ENCODE data around the gene MTUS2. TPM values are rescaled to one million over a fixed set of nuclear protein-coding genes. Genes with fewer than 3 reads are reported as not detected.
"Not testable (repeated sequence)": the region's sequence is repeated elsewhere in the genome, so short reads cannot be mapped to it uniquely, and the experiment has no call there.

MTUS2 gene
- total RNA-seq, 5 donors from 2014 or later (not counting 1 experiment from before 2014, with no cell fraction given), result 0.05 to 0.28 (median 0.12) TPM

- Histone ChIP-seq H3K27me3 (replicated peaks in 1 of 2; ENCODE audit: control insufficient read depth in 2 of 2, extremely low read depth in 1 of 2, insufficient read depth in 2 of 2, low read length in 1 of 2) (no peaks in the 10 kb centered on the region), H3K27ac (ENCODE audit: low read length) (no peak overlapping the region), H3K4me1 (ENCODE audit: control insufficient read depth in 1 of 2, extremely low read depth in 1 of 2, insufficient read depth in 2 of 2, low read length in 2 of 2) (no peaks in the 10 kb centered on the region), H3K36me3 (ENCODE audit: control insufficient read depth in 2 of 2, extremely low read depth in 1 of 2, insufficient read depth in 1 of 2, low read length in 1 of 2) (no peaks in the 10 kb centered on the region), H3K4me3 (ENCODE audit: control insufficient read depth in 1 of 2, extremely low read depth in 1 of 2, low read length in 1 of 2) (no peak overlapping the region), H3K9me3 (no peaks in the 10 kb centered on the region)
- DNase-seq (no peak), ATAC-seq (replicated peaks in 1 of 4) (no peak)
- Mint-ChIP-seq H3K36me3 (no peaks in the 10 kb centered on the region), H3K4me3 (no peak overlapping the region), H3K4me1 (no peaks in the 10 kb centered on the region), H3K27ac (no peak overlapping the region), H3K9me3 (peaks cover 16 to 19% (median 19%) of the 10 kb centered on the region in 3 donors), H3K27me3 (no peaks in the 10 kb centered on the region)
- no CpG with 5 or more reads among the region's 1 CpG for WGBS (ENCODE audit: insufficient coverage)
- ChIA-PET POLR2A (no interaction called here), CTCF (no interaction called here)
These were observed 372.9 kb downstream of the MTUS2 start for GRCh38 chr13:29193083-29193482.

DNA sequence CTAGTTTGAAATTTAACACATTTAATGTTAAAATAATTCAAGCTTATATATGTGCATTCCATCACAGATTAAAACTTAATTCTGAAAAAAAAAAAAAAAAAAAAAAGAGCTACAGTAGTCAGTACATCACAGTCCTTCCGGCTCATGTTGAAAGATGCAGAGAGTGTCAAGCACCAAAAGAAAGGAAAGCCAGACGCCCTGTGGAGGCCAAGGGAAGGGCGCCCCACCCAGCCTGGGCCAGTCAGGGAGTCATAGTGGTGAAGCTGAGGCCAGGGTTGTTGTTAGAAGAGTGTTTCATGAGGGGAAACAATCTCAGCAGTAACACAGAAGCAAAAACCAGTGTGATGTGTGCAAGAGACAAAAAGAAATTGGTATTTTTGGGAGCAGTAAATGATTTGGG lies 375.3 kb downstream of the MTUS2 start:
- ChIA-PET POLR2A (interaction anchor here in 1 of 2 donors (0.5 to 0.6 kb wide), 2 partner anchors 168 to 1662 kb away, joined by 3 to 6 read pairs; no protein-coding TSS in a partner anchor), CTCF (no interaction called here)
- H3K27ac Mint-ChIP-seq, result no peak overlapping the region
- H3K27ac ChIP-seq (ENCODE audit: low read length), result no peak overlapping the region
- H3K9me3 ChIP-seq, result no peaks in the 10 kb centered on the region
- 64% methylated on average over 3 of the region's 3 CpGs for WGBS (ENCODE audit: insufficient coverage)
- no peak for ATAC-seq (replicated peaks in 1 of 4)
- H3K4me3 ChIP-seq (ENCODE audit: control insufficient read depth in 1 of 2, extremely low read depth in 1 of 2, low read length in 1 of 2), result no peak overlapping the region
- H3K36me3 Mint-ChIP-seq, result no peaks in the 10 kb centered on the region
- DNase-seq, result no peak
- no peaks in the 10 kb centered on the region for H3K27me3 ChIP-seq (replicated peaks in 1 of 2; ENCODE audit: control insufficient read depth in 2 of 2, extremely low read depth in 1 of 2, insufficient read depth in 2 of 2, low read length in 1 of 2)
- no peak overlapping the region for H3K4me3 Mint-ChIP-seq
- H3K27me3 Mint-ChIP-seq, result no peaks in the 10 kb centered on the region
- no peaks in the 10 kb centered on the region for H3K4me1 Mint-ChIP-seq
- no peaks in the 10 kb centered on the region for H3K36me3 ChIP-seq (ENCODE audit: control insufficient read depth in 2 of 2, extremely low read depth in 1 of 2, insufficient read depth in 1 of 2, low read length in 1 of 2)
- no peaks in the 10 kb centered on the region for H3K4me1 ChIP-seq (ENCODE audit: control insufficient read depth in 1 of 2, extremely low read depth in 1 of 2, insufficient read depth in 2 of 2, low read length in 2 of 2)
- H3K9me3 Mint-ChIP-seq, result peaks cover 17 to 26% (median 25%) of the 10 kb centered on the region in 3 donors

- Mint-ChIP-seq H3K4me3 (no peak overlapping the region), H3K4me1 (no peaks in the 10 kb centered on the region), H3K36me3 (no peaks in the 10 kb centered on the region), H3K9me3 (peaks cover 23 to 31% (median 24%) of the 10 kb centered on the region in 3 donors), H3K27ac (no peak overlapping the region), H3K27me3 (no peaks in the 10 kb centered on the region)
- no CpG with 5 or more reads among the region's 2 CpGs for WGBS (ENCODE audit: insufficient coverage)
- no peaks in the 10 kb centered on the region for H3K4me1 ChIP-seq (ENCODE audit: control insufficient read depth in 1 of 2, extremely low read depth in 1 of 2, insufficient read depth in 2 of 2, low read length in 2 of 2)
- H3K36me3 ChIP-seq (ENCODE audit: control insufficient read depth in 2 of 2, extremely low read depth in 1 of 2, insufficient read depth in 1 of 2, low read length in 1 of 2), result no peaks in the 10 kb centered on the region
- DNase-seq (no peak), ATAC-seq (replicated peaks in 1 of 4) (no peak)
- CTCF ChIA-PET, result no interaction called here
- no peaks in the 10 kb centered on the region for H3K9me3 ChIP-seq
- H3K4me3 ChIP-seq (ENCODE audit: control insufficient read depth in 1 of 2, extremely low read depth in 1 of 2, low read length in 1 of 2), result no peak overlapping the region
- no peaks in the 10 kb centered on the region for H3K27me3 ChIP-seq (replicated peaks in 1 of 2; ENCODE audit: control insufficient read depth in 2 of 2, extremely low read depth in 1 of 2, insufficient read depth in 2 of 2, low read length in 1 of 2)
- H3K27ac ChIP-seq (ENCODE audit: low read length), result no peak overlapping the region
- POLR2A ChIA-PET, result no interaction called here
These were observed 376.4 kb downstream of the MTUS2 start for GRCh38 chr13:29196409-29197074.

- not testable (repeated sequence) for ATAC-seq (replicated peaks in 1 of 4)
These were observed 382.6 kb downstream of the MTUS2 start for GRCh38 chr13:29202753-29203152.

GRCh38 chr13:29204651-29205050 lies 384.5 kb downstream of the MTUS2 start:
- Histone ChIP-seq H3K27me3 (replicated peaks in 1 of 2; ENCODE audit: control insufficient read depth in 2 of 2, extremely low read depth in 1 of 2, insufficient read depth in 2 of 2, low read length in 1 of 2) (no peaks in the 10 kb centered on the region), H3K9me3 (no peaks in the 10 kb centered on the region), H3K4me1 (ENCODE audit: control insufficient read depth in 1 of 2, extremely low read depth in 1 of 2, insufficient read depth in 2 of 2, low read length in 2 of 2) (no peaks in the 10 kb centered on the region), H3K4me3 (ENCODE audit: control insufficient read depth in 1 of 2, extremely low read depth in 1 of 2, low read length in 1 of 2) (no peak overlapping the region), H3K36me3 (ENCODE audit: control insufficient read depth in 2 of 2, extremely low read depth in 1 of 2, insufficient read depth in 1 of 2, low read length in 1 of 2) (no peaks in the 10 kb centered on the region), H3K27ac (ENCODE audit: low read length) (no peak overlapping the region)
- POLR2A ChIA-PET, result no interaction called here
- Mint-ChIP-seq H3K4me1 (no peaks in the 10 kb centered on the region), H3K27ac (no peak overlapping the region), H3K9me3 (peaks cover 10 to 20% (median 15%) of the 10 kb centered on the region in 3 donors), H3K4me3 (no peak overlapping the region), H3K27me3 (no peaks in the 10 kb centered on the region), H3K36me3 (no peaks in the 10 kb centered on the region)
- WGBS (ENCODE audit: insufficient coverage), result 90% methylated on average over 12 of the region's 13 CpGs
- CTCF ChIA-PET, result no interaction called here
- ATAC-seq (replicated peaks in 1 of 4) (no peak), DNase-seq (no peak)

More at GRCh38 chr13:29202753-29203152, 382.6 kb downstream of the MTUS2 start:
- peaks cover 19 to 23% (median 23%) of the 10 kb centered on the region in 3 donors for H3K9me3 Mint-ChIP-seq
- H3K9me3 ChIP-seq; H3K4me1 ChIP-seq (ENCODE audit: control insufficient read depth in 1 of 2, extremely low read depth in 1 of 2, insufficient read depth in 2 of 2, low read length in 2 of 2); H3K36me3 ChIP-seq (ENCODE audit: control insufficient read depth in 2 of 2, extremely low read depth in 1 of 2, insufficient read depth in 1 of 2, low read length in 1 of 2); POLR2A ChIA-PET; H3K27ac ChIP-seq (ENCODE audit: low read length); H3K4me3 Mint-ChIP-seq; H3K27me3 Mint-ChIP-seq; H3K36me3 Mint-ChIP-seq; H3K4me1 Mint-ChIP-seq; H3K27me3 ChIP-seq (replicated peaks in 1 of 2; ENCODE audit: control insufficient read depth in 2 of 2, extremely low read depth in 1 of 2, insufficient read depth in 2 of 2, low read length in 1 of 2); DNase-seq; H3K27ac Mint-ChIP-seq; CTCF ChIA-PET; H3K4me3 ChIP-seq (ENCODE audit: control insufficient read depth in 1 of 2, extremely low read depth in 1 of 2, low read length in 1 of 2): not testable (repeated sequence)
- WGBS (ENCODE audit: insufficient coverage), result 84% methylated on average over 6 of the region's 6 CpGs

- Mint-ChIP-seq H3K36me3 (no peaks in the 10 kb centered on the region), H3K4me3 (no peak overlapping the region), H3K27me3 (no peaks in the 10 kb centered on the region), H3K27ac (no peak overlapping the region), H3K9me3 (peaks cover 7 to 17% (median 11%) of the 10 kb centered on the region in 3 donors), H3K4me1 (no peaks in the 10 kb centered on the region)
- no peaks in the 10 kb centered on the region for H3K9me3 ChIP-seq
- H3K36me3 ChIP-seq (ENCODE audit: control insufficient read depth in 2 of 2, extremely low read depth in 1 of 2, insufficient read depth in 1 of 2, low read length in 1 of 2), result no peaks in the 10 kb centered on the region
- H3K4me1 ChIP-seq (ENCODE audit: control insufficient read depth in 1 of 2, extremely low read depth in 1 of 2, insufficient read depth in 2 of 2, low read length in 2 of 2), result no peaks in the 10 kb centered on the region
- WGBS (ENCODE audit: insufficient coverage), result 97% methylated on average over 4 of the region's 4 CpGs
- H3K27me3 ChIP-seq (replicated peaks in 1 of 2; ENCODE audit: control insufficient read depth in 2 of 2, extremely low read depth in 1 of 2, insufficient read depth in 2 of 2, low read length in 1 of 2), result no peaks in the 10 kb centered on the region
- POLR2A ChIA-PET, result no interaction called here
- no peak overlapping the region for H3K27ac ChIP-seq (ENCODE audit: low read length)
- ATAC-seq (replicated peaks in 1 of 4) (no peak), DNase-seq (no peak)
- CTCF ChIA-PET, result no interaction called here
- no peak overlapping the region for H3K4me3 ChIP-seq (ENCODE audit: control insufficient read depth in 1 of 2, extremely low read depth in 1 of 2, low read length in 1 of 2)
These were observed 390.5 kb downstream of the MTUS2 start for GRCh38 chr13:29210676-29211075.

- H3K36me3 ChIP-seq (ENCODE audit: control insufficient read depth in 2 of 2, extremely low read depth in 1 of 2, insufficient read depth in 1 of 2, low read length in 1 of 2); ATAC-seq (replicated peaks in 1 of 4); H3K27ac ChIP-seq (ENCODE audit: low read length); DNase-seq; H3K27me3 ChIP-seq (replicated peaks in 1 of 2; ENCODE audit: control insufficient read depth in 2 of 2, extremely low read depth in 1 of 2, insufficient read depth in 2 of 2, low read length in 1 of 2); H3K4me1 Mint-ChIP-seq; H3K9me3 ChIP-seq; POLR2A ChIA-PET; H3K4me3 ChIP-seq (ENCODE audit: control insufficient read depth in 1 of 2, extremely low read depth in 1 of 2, low read length in 1 of 2); H3K27me3 Mint-ChIP-seq; CTCF ChIA-PET; H3K4me1 ChIP-seq (ENCODE audit: control insufficient read depth in 1 of 2, extremely low read depth in 1 of 2, insufficient read depth in 2 of 2, low read length in 2 of 2); H3K36me3 Mint-ChIP-seq; H3K4me3 Mint-ChIP-seq; H3K27ac Mint-ChIP-seq: not testable (repeated sequence)
- WGBS (ENCODE audit: insufficient coverage), result 87% methylated on average over 5 of the region's 5 CpGs
- peaks cover 7 to 14% (median 11%) of the 10 kb centered on the region in 3 donors for H3K9me3 Mint-ChIP-seq
These were observed 391.0 kb downstream of the MTUS2 start for GRCh38 chr13:29211162-29211561.

Measured in T-cell (primary cell).